AG08396 (cell line): ENCODE results near the gene DNAJB8.

Source experiments
- DNase-seq: peaks from one replicate; pipeline ENCODE4 v3.0.0; 2012; ENCODE audit warnings: low spot score, mixed read lengths

Gene DNAJB8

DNA sequence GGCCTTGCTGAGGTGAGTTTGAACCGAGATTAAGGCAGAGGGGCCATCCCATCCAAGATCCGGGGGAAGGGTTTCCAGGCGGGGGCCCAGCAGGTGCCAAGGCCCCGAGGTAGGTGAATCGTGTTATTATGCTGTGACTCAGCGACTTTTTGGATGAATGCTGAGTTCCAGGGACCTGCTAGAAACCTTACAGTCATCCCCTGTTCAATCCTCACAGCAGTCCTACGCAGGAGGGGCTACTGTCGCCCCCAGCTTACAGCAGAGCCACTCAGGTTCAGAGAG lies 40.9 kb downstream of the DNAJB8 start:
- DNase-seq = no peak

DNA sequence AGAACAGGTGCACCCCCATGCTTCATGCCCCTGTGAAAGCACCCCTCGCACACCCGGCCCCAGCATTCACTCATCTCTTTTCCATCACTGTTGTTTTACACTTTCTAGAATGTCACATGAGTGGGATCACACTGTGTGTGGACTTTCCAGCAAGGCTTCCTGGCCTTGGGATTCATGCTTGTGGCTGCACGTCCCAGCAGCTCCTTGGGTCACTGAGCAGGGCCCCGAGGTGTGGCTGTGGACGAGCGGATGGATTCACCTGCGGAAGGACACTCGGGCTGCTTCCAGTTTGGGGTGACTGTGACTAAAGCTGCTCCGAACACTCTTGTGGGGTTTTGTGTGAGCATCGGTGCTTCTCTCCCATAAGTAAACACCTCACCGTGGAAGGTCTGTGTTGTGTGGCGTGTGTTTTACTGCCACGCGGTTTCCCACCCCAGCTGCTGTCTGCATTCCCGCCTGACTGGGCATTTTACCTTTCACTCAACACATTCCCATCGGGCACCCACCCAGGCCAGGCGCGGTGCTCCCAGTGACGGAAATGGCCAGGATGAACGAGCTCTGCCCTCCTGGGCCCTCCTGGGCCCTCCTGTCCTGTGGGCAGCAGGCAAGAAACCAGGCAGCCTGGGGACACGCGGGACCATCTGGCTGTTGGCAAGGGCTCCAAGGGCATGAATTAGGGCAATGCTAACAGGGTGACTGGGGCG lies 41.4 kb downstream of the DNAJB8 start:
- no peak for DNase-seq

DNA sequence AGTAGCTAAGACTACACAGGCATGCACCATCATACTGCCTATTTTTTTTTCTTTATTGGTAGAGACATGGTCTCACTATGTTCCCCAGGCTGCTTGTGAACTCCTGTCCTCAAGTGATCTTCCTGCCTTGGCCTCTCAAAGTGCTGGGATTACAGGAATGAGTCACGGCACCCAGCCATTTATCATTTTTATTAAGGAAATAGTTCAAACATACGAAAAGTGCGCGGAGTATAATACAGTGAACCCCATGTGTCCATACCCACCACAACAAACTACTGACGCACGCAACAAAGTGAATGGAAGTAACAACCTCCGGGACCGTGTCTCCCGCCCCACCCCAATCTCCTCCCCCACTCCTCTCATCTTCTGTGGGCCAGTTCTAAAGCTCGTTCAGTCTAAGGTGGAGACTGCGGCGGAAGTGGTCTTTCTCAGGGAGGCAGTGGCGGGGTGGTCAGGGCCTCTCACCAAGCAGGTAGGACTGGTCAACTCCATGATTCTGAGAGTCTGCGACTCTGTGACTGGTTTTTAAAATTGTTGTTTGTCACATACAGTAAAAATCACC lies 42.1 kb downstream of the DNAJB8 start:
- DNase-seq = no peak

DNA sequence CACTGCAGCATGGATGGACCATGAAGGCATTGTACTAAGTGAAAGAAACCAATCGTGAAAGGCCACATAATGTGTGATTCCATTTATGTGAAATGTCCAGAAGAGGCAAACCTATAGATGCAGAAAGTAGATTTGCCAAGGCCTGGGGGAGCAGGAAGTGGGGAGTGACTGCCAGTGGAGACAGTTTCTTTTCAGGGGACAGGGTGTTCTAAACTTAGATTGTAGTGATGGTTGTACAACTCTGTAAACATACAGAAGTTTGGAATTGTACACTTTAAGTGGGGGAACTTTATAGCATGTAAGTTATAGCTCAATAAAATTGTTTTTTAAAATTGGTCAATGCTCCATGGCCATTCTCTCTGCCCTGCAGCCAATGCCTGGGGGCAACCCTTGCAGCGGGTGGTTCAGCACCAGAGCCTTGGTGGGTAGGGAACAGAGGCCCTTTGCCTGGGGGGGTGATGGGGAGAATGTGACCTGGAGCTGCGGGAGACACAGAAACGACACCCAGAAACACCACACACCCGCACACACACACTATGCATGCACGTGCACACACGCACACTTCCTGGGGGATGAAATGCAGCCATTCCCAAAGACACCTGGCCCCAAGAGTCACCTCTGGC lies 43.1 kb downstream of the DNAJB8 start:
- no peak for DNase-seq

DNA sequence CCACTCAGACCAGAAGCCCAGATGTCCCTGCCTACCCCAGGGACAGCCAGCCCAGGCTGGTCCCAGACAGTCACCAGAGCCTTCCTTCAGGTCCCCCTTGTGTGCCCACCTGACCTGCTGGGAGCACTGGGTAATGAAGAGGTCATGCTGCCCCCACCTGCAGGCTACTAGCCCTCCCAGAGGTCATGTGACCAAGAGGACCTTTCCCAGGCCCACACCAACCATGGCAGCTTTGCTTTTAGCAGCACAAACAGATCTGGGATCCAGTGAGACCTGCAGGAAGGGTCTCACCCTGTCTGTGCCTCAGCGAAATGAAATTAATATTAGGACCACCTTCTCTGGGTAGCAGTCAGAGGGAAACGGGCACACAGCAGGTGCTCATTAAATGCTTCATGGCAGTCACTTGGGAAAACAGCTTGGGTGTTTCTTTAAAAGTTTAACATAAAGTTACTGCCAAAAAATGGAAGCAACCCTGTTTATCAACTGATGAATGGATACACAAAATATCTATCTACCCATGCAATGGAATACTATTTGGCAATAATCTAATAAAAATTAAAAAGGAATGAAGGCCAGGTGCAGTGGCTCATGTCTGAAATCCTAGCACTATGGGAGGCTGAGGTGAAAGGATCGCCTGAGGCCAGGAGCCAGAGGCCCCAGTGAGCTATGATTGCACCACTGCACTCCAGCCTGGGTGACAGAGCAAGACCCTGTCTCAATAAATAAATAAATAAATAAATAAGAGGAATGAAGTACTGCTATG lies 43.7 kb downstream of the DNAJB8 start:
- DNase-seq = no peak

DNA sequence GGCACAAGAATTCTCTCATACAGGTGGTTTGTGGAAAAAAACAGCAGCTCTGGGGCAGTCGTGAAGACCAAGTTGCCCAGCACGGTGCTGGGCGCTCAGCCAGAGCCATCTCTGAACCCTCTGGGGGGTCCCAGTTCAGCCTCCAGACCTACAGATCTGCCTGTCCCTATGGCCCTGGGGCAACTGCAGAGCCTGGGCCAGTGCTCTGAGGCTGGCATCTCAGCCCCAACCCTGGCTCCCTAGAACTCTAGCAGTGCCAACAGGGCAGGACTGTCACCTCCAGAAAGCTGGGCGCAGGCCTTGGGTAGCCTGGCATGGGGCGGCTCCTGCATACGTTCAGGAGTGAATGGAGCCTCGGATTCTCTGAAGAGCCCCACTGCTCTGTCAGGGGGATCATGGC lies 44.7 kb downstream of the DNAJB8 start:
- DNase-seq = no peak

DNA sequence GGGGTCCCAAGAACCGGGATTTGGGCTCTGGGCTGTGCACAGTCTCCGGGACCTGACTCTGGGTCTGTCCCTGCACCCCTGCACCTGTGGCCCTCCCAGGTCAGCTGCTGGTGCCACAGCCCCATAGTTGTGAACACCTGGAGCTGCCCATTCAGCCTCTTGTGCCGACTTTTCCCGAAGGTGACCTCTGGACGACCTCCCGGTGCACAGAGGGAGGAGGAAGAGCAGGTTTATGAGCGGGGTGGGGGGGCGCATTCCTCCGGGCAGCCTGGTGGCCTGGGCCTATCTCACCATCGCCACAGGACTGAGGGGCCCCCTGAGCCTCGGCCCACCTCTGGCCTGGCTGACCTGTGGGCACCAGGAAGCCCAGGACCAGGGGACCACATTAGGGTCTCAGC lies 45.3 kb downstream of the DNAJB8 start:
- no peak for DNase-seq

DNA sequence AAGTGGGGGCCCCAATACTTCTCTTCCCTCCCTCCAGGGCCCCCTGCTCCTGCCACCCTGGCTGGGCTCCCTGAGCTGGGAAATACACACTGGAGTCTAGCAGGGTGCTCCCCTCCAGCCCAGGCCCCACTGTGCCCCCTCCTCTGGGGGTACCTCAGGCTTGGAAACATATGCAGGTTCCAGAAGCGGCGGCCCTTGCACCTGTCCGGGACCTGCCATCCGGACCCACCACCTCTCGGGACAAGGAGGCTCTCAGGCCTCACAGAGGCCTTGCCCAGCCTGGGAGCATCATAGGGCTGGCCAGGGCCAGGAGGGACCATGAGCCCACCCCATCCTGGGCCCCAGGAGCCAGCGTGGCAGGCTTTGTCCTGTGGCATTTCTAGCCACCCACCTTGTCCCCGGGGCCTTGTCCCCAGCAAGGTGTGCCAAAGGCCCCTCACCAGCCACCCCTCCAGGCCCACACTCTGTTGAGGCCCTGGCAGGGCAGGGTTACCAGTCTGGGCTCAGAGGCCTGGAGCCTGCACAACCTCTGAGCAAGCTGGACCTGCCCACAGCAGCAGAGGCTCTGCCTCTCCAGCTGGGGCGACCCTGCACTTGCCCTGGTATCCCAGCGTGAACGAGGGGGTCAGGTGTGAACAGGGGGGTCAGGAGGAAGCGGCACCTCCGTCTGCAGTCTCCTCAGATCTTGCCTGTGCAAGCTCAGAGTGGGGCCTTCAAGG lies 45.8 kb downstream of the DNAJB8 start:
- DNase-seq = no peak

DNA sequence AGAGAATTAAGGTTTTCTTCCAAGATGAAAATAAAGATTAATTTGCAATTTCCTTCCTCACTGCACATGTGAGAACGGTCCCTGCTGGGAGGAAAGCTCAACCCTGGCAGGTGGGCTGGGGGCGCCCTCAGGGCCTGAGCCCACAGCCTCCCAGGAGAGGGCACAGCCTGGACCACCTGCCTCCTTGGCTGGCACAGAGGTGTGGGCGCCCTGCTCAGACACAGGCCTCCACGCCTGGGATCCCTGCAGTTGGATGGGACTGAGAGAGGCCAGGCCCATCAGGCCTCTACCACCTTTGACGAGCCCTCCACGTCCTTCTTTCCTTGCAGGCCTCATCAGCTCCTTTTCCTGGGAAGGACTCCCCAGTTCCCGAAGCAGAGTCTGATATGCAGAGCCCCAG lies 46.4 kb downstream of the DNAJB8 start:
- DNase-seq = no peak

DNA sequence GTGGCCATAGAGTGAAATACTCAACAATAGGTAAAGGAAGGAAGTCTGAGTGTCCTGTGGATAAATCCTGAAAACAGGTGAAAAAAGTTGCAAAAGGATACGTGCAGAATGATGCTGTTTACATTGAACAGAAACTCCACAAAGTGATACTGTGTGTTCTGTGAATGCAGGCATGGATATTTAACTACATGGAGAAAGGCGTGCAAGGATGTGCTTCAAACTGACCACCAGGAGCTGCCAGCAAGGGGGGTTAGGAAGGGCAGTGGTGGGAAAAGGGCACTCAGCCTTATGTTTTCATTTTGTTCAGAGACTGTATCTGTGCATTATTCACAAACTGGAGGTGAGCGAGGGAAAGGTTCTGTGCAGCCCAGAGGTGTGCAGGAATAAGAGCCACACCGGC lies 47.4 kb downstream of the DNAJB8 start:
- DNase-seq = no peak

DNA sequence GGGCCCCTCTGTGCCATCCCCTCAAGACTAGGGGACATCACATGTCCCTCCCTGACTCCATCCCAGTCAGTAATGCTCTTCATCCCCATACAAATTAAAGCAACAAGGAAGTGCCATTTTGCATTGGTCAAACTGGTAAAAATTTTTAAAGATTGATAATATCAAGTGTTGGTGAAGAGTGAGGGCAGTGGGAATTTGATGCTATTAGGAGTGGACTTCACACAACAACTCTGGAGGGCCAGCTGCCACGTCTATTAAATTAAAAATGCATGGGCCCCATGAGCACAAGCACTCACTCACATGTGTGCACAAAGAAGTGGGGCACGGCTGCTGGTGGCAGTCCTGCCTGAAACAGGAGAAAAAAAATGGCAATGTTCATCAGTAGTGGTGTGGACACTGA lies 47.8 kb downstream of the DNAJB8 start:
- no peak for DNase-seq

DNA sequence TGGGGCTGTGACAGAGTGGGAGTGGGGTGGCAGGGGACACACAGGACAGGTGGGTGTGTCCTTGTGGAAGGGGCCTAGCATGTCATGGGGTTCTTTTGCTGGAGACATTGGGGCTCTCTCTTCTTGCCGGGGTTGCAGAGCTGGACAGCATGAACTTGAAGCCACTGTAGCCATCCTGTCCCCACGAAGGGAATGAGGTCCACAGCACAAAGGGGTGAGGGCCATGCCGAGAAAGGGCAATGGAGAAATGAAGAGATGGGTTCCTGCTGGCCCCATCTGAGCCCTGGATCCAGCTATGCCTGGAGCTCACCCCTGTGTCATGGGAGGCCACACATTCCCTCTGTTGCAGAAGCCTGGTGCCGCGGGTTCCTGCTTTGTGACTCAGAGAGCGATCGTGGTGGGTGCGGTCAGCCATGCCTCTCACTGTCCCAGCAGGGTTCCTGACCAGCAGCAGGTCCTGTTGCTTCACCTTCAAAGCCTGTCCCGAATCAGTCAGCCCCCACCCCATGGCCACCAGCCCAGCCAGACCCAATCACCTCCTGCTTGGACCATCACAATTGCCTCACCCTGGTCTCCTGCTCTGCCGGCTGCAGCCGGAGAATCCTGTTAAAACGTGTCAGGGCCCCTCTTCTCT lies 50.0 kb downstream of the DNAJB8 start:
- DNase-seq = peak; percentile 89

DNA sequence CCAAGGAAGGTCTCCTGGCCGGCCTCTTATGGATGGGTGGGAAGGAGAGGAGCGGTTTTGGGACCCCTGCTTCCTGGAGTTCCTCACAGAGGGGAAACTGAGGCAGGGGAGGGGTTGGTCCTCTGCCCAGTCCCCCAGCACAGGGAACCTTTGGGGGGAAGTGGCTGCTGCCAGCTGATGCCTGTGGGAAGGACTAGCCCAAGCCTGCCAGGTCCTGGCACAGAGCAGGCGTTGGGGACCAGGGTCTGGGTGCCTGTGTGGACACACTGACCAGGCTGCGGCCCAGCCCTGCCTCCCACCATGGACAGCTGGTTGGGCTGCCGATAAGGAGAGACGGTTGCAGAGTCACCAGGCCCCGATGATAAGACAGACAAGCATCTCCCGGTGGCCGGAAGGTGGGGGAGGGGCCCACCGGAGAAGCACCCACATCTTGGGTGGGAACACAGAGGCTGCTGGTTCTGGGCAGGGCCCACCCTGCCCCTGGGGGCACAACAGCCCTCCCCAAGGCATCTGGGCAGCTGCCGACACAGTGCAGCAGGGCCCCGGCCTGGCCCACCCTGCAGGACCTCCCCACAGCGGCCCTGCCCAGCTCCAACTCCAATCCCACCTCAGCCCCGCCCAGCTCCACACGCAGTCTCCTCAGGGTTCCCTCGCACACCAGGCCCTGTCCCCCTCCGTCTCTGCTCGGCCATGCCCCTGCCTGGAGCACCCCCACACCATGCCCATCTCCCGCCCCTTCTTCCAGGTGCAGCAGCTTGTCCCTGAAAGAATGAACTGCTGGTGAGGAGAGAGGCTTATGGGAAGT lies 50.7 kb downstream of the DNAJB8 start:
- DNase-seq = no peak

DNA sequence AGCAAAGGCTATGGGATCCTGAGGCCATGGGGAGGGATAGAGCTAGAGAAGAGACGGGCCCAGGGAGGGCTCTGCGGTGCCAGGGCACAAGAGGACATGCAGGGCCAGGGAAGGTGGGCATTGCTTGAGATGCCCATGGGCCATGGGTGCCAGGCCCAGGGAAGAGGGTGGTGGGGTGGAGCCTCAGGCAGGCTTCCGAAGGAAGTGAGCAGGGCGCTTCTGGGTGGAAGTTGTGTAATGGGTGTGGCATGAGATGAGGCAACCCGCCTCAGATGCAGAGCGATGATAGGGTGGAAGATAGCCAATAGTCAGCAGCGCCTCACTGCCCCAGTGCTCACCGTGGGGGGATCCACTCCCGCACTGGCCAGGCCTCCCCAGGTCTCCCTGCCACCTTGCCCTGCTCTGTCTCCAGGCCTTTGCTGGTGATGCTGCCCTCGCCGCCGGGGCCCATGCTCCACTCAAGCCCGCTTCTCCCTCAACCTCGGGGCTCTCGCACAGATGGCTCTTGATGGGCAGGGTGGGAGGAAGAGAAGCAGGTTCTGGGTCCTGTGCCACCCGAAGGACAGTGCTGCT lies 51.4 kb downstream of the DNAJB8 start:
- no peak for DNase-seq

DNA sequence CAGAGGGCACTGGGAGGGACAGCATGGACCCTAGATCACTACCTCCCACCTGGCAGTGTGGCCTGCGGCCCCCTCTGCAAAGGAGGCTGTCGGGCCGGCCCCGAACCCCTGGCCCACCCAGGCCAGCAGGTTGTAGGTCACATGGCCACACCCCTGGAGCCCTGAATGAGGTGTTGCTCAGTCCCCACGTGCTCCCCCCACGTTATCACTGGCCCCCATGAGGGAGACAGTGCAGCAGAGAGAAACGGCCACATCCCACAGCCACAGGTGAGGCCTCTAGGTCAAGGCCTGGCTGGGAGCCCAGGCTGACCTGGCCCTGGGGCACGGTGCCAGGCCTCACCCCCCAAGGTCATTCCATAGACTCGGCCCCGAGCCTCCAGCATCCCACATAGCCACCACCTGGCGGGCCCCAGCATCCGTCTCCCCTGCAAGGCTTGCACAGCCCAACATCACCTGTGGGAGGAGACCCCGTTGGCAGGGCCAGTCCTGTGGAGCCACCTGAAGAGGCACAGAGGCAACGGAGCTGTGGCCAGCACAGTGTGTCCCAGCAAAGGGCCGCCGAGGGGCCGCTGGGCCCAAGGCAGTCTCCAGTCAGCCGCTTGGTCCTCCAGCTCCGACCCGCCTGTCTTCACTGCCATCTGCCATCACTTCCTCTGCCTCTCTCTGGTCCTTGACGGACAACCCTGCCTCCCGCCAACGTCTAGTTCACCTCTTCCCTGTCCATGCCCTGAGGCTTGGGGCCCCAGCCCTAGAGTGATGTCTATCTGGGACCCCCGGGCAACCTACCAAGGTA lies 53.1 kb downstream of the DNAJB8 start:
- no peak for DNase-seq

DNA sequence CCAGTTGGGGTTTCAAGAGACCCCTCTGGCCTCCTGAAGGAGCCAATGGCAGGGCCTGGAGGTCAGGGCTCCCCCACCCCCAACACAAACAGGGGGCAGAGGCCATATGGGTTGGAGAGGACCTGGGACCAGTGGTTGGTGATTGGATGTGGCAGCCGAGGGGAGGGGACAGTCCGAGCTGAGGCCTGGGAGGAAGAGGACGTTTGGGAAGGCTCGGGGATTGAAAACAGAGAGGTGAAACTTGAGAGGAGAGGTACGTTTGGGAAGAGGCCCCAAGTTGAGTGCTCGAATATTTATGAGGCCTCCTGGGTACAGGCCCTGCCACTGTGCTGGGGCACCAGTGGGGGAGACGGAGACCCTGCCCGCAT lies 53.7 kb downstream of the DNAJB8 start:
- DNase-seq = no peak
